Hepatocyte (in vitro differentiated cells): Measurements from ENCODE around the gene SIK2.

ENCODE experiments used
- EZH2 ChIP-seq: fragments of 200-600 bp; sonication (generic); IDR thresholded peaks from 2 replicates; pipeline ENCODE4 v1.6.1; 2016; ENCODE audit warnings: antibody characterized with exemption, mild to moderate bottlenecking, borderline replicate concordance
- TF ChIP-seq, protein P1 (sequence below): fragments of 200-600 bp; sonication (generic); IDR thresholded peaks from 2 replicates; pipeline ENCODE4 v1.5.1; 2016; ENCODE audit warnings: antibody characterized with exemption, mild to moderate bottlenecking; ENCODE audit not compliant: poor library complexity

DNA sequence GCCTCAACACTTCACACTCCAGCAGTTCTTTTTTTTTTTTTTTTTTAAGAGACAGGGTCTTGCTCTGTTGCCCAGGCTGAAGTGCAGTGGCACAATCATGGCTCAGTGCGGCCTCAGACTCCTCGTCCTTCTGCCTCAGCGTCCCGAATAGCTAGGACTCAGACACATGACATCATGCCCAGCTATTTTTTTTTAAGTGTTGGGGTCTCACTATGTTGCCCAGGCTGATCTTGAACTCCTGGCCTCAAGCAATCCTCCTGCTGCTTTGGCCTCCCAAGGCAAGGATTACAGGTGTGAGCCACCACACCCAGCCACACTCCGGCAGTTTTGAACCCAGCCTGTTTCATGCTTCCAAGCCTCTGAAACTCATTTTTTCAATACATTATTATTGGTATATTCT is 160.3 kb downstream of the SIK2 start:
- TF ChIP-seq, protein P1, sequence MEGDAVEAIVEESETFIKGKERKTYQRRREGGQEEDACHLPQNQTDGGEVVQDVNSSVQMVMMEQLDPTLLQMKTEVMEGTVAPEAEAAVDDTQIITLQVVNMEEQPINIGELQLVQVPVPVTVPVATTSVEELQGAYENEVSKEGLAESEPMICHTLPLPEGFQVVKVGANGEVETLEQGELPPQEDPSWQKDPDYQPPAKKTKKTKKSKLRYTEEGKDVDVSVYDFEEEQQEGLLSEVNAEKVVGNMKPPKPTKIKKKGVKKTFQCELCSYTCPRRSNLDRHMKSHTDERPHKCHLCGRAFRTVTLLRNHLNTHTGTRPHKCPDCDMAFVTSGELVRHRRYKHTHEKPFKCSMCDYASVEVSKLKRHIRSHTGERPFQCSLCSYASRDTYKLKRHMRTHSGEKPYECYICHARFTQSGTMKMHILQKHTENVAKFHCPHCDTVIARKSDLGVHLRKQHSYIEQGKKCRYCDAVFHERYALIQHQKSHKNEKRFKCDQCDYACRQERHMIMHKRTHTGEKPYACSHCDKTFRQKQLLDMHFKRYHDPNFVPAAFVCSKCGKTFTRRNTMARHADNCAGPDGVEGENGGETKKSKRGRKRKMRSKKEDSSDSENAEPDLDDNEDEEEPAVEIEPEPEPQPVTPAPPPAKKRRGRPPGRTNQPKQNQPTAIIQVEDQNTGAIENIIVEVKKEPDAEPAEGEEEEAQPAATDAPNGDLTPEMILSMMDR, result no peak
- TF ChIP-seq EZH2, result no peak
